GM18868 (cell line): Measurements from ENCODE around the gene ODAD2.

Experiments
- ATAC-seq: cut with Tn5 transposase; IDR thresholded peaks from one replicate; pipeline ENCODE4 v1.9.1; 2021; ENCODE audit warnings: mild to moderate bottlenecking, moderate library complexity; ENCODE audit not compliant: unreplicated experiment

ODAD2 gene

DNA sequence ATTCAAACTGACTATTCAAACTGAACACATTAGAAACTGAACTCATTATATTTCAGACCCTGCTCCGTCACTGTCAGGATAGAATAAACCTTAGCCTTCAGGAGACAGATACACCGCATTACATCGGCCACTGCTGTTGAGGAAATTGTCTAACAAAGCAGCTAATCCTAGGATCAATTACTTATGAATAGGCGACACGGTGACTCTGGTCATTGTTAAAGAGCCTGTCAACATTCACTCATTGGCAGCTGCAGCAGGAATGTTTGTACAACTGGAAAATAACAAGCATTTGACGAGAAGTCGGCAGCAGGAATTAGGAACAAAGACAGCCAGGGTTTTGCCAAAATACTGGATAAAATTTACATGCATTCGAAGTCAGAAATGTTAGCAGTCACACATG is 141.3 kb downstream of the ODAD2 start:
- no peak for ATAC-seq

DNA sequence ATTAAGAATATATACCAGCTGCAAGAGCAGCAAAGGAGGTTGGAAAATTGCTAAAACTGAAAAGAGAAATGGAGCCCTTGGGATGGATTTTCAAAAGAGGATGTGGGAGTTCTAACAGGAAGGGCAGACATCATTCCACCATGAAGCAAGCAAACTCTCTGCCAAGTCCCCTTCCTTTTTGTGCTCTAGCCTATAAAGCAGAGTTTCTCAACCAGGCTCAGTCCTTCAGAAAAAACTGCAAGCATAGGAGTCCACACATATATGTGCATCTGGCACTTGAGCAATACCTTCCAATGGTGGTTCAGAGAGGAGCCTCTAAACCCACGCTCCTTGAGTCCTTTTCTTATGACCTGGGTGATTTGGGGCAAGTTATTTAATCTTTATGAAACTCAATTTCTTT is 154.7 kb downstream of the ODAD2 start:
- no peak for ATAC-seq

GRCh38 chr10:27838901-27839300 is 160.0 kb downstream of the ODAD2 start:
- no peak for ATAC-seq

GRCh38 chr10:27838361-27838760 is 160.5 kb downstream of the ODAD2 start:
- ATAC-seq: no peak

GRCh38 chr10:27834476-27834875 is 164.4 kb downstream of the ODAD2 start:
- ATAC-seq: no peak

GRCh38 chr10:27833792-27834191 is 165.1 kb downstream of the ODAD2 start:
- ATAC-seq: no peak

- no peak for ATAC-seq
Observed at GRCh38 chr10:27832826-27833225, 166.1 kb downstream of the ODAD2 start.

DNA sequence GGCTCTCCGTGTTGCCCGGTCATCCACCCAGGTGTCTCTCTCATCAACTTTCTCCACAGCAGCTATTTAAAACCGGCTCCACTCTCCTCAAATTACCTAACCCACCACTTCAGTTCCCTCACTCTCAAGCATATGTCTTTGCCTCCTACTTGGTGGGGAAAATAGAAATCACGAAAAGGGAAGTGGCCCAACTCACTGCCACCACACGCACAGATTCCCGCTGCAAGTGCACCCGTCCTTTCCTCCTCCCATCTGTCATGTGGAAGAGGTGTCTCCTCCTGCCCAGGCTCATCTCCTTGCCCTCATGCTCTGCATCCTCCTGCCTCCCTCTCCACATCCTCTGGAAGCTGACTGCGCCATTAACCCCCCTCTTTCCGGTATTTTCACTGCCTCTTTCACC is 172.5 kb downstream of the ODAD2 start:
- no peak for ATAC-seq

DNA sequence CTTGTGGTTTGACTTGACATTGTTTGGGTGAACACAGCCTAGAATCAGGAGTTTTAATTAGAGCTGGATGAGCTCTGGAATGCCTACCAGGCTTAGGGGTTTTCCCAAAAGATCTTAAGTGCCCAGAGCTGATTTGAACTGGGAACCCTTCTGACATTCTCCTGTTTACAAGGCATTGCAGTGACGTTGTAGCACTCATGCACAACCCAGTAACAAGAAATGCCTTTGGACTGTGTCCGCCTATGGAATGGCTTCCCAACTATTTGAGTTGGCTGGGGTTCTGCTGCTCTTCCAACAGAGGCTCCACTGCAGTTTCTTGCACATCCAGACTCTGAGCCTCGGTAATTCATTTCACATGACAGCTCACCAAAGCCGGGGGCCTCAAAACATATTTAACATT is 176.6 kb downstream of the ODAD2 start:
- ATAC-seq: no peak

GRCh38 chr10:27820637-27821036 is 178.2 kb downstream of the ODAD2 start:
- ATAC-seq: no peak

DNA sequence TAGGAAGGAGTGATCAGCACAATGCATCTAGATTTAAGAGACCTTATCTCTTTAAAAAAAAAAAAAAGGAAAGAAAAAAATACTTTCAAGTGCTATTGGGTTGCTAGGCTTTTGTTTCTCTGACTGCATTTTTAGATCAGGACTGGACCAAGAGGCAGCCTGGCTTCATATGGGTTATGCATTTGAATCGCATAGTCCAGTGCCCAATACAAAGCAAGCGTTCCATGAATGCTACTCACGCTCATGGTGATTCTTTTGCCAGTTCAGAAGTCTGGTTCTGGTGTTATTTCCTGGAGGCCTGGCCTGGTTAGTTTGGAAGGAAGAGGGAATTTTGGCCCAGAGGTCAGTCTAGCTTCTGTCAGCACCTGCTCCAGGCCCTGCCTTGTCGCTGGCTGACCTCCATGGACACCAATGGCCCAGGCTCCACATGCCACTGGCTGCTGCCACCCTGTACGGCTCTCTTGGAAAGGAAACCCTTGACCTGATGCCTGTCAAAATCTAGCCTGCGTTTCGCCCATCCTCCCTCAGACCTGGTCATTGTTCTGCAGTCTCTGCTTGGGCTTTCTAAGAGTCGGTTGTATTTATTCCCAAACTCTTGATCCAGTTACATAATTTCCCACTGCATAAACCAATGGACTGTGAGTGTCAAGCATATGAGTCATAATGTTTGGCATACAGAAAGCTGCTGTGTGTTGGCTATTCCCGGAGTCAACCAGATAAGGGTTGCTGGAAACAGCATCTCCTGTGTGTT is 178.9 kb downstream of the ODAD2 start:
- ATAC-seq: no peak

DNA sequence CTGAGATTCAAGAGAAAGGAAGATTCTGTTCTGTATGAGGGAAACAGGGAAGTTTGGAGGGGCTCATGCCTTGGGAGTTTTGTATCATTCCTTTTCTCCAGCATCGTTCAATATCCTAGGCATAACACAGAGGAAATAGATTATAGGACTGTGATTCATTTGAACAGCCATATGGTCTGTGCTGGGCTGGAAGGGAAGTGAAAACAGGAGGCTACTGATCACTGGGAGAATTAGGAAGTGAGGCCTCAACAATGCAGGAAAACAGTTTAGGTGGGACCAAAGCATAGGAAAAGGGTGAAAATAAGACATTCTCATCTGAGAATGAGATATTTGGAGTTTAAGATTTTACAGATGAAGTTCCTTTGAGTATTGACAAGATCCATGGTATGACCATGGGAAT is 182.6 kb downstream of the ODAD2 start:
- ATAC-seq: no peak

DNA sequence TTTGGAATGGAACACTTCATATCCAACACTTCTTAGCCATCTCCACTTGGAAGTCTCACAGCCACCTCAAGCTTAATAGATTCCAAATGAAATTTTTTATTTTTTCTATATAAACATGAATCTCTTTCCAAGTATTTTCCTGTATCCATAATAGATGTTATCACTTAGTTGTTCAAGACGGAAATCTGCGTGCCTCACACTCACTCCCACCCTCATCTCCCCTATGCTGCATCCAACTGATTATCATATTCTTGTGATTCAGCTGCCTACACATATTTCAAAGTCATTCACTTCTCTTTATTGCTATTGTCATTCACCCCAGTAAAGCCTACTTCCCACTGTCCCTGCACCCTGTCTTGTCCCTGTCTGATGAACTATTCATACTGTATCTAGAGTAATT is 183.0 kb downstream of the ODAD2 start:
- ATAC-seq: no peak

- ATAC-seq: no peak
Observed at GRCh38 chr10:27815261-27815660, 183.6 kb downstream of the ODAD2 start.

DNA sequence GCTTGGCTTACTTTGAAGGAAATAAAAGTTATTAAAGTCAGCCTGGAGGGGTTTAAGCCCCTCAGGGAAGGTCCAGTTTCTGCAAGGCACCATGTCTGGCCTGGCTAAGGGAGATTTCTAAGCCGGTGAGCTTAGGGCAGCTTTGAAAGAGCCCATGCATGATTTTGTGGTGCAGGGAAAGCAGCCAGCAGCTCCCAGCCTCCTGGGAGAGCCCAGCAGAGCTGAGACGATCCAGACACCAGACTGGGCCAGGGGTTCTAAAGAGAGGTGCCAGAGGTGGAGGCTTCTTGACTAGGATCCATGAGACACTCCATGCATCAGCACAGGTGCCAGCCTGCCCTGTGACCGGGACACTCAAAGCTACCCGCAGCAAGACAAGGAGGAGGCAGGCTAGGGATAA is 193.7 kb downstream of the ODAD2 start:
- ATAC-seq: no peak

DNA sequence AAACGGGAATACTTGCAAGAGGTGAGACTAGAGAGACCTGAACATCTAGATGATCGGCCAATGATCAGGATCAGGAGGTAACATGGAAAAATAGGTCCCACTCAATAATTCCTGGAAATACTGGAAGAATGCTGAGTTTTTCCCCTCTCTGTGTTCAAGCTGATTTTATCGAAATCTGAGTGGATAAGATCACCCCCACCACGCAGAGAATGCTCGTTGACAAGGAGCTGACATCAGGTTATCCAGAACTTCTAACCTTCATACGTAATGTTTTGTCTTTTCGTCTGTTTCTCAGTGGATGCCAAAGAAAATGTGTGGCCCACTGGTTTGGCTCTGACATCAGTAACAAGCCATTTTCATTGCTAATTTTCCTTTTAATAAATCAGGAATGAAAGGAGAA is 194.7 kb downstream of the ODAD2 start:
- no peak for ATAC-seq

DNA sequence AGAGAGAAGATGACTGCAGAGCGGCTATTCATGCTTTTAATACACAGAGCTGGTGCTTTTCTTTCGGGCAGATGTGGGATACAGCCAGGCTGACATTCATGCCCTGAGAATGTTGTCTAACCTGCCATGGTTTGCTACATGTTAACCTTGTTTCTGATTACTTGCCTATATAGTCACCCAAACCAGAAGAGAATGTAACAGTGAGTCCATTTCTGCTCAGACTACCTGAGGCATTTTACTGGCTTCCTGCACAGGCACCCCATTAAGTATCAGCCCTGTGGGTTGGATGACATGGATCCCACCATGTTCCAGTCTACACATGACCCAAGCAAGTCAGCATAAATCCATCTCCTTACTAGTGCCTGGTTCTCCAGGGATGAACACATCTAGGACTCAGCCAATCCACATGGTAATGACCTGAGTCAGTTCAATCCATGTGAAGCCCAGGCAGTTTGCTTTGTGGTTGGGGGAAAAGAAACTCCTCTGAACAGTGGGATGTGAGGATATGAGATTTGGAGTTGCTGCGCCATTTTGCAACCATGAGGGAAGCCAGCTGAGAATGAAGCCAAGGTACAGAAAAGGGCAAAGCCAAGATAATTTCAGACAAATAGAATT is 197.6 kb downstream of the ODAD2 start:
- no peak for ATAC-seq

DNA sequence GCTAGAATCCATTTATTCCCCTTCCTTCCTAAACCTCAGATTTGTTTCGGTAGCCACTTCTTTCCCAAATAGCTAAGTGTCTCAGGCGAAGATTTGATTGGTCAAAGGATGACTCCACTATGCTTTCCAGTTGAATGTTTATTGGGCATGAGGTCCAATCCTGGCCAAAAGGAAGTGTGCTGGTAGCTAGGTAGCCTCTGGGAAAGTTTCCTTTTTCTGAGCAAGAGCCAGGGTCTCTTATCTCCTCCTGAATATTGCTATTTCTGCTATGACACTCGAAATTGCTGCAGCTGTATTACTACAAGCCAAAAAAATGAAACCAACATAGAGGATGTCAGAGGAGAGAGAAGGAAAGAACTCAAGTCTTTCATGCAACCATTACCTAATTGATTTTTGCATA is 199.8 kb downstream of the ODAD2 start:
- no peak for ATAC-seq

DNA sequence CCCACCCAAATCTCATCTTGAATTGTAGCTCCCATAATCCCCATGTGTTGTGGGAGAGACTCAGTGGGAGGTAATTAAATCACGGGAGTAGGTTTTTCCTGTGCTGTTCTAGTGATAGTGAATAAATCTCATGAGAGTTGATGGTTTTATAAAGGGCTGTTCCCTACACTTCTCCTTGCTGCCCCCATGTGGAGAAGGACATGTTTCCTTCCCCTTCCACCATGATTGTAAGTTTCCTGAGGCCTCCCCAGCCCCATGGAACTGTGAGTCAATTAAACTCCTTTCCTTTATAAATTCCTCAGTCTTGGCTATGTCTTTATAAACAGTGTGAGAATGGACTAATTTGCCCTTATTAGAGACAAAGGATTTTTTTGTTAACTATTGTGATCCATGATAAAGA is 204.7 kb downstream of the ODAD2 start:
- no peak for ATAC-seq

DNA sequence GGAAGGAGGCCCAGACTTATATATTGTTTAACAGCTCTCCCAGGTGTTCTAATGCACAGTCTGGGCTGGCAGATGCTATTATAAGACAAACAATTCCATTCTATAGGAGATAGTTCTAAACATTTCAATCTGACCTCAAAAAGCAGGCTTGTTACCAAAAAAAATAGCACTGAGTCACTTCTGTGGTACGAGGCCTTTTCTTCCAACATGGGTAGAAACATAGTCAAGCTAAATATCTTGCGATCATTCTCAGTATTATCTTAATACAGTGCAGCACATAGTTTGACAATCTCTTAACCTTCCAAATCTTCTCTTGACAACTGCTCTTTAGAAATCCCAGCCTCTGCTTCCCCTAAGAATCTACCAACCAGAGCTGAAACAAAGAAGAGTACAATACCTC is 206.7 kb downstream of the ODAD2 start:
- ATAC-seq: no peak

GRCh38 chr10:27784272-27784671 is 214.6 kb downstream of the ODAD2 start:
- no peak for ATAC-seq

DNA sequence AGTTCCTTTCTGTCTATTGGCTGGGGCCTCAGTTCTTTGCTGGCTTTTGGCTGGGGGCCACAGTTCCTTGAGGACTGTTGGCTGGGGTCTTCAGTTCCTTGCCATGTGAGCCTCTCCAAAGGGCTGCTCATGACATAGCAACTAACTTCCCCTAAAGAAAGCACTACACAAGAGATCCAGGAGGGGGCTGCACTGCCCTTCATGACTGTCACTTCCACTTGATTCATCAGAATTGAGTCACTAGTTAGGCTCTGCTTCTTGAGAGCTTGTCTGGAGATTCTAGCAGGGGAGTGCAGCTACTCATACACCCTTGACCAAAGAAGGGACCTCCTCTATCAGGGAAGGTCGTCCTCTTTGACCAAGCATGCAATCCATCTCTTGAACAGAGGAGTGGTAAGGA is 215.2 kb downstream of the ODAD2 start:
- peak; percentile 68 for ATAC-seq

DNA sequence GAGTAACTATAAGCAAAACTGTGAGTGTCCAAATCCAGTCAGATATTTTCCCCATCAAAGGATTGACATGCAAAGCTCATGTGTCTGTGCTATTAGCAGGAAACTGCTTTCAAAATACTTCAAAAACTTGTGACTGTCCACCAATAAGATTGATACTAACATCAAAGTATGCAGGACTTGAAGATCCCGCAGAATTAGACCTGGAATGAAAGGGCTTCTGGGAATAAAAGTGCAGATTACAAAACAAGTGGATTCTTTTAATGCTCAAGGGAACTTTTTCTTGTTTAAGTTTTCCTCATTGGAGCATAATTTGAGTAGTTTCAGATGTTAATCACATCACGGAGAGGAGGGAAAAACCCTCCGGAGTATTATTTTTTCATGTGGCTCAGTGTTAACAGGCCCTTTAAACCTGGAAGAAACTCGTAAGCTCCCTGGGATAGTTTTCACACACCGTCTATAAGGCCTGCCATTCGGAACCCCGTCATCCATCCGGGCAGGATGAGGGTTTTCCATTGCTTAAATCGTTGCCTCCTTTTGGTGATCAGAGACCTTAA is 219.3 kb downstream of the ODAD2 start:
- no peak for ATAC-seq
